Measurements from ENCODE around the gene DCAF5.
A peak's percentile ranks its signal among the peaks of the same experiment; 100 is the strongest.
"Not testable (repeated sequence)": the region's sequence is repeated elsewhere in the genome, so short reads cannot be mapped to it uniquely, and the experiment has no call there.

The DCAF5 gene

DNA sequence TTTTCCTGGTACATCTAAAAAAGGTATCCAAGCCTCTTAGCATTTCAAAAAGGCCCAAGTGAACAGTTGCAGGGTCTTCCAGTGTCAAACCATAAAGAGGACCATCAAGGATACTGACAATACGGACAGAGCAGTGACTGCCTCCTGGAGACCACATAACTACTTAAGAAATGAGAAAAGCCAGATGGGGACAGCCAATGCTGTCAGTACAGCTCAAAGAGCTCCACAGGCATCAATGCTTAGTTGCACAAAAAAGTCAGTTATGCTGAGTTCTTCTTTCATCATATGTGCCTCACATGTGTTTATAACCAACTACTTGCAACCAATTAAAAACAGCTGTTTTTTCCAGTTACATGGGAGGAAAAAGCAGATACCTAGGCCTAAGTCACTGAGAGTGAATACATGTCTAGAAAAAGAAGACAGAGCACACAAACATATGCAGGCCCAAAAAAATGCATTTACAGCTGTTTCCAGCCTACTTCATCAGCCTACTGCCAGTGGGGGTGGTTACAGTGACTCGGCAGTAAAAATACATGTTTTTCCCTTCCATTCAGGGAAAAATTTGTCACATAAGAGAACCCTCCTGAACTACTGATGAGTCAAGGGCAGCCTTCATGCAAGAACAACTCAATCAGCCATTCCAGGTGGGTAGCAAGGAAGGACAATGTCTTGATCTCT, 84.0 kb downstream of the DCAF5 start:
- DNase-seq, result no peak

DNA sequence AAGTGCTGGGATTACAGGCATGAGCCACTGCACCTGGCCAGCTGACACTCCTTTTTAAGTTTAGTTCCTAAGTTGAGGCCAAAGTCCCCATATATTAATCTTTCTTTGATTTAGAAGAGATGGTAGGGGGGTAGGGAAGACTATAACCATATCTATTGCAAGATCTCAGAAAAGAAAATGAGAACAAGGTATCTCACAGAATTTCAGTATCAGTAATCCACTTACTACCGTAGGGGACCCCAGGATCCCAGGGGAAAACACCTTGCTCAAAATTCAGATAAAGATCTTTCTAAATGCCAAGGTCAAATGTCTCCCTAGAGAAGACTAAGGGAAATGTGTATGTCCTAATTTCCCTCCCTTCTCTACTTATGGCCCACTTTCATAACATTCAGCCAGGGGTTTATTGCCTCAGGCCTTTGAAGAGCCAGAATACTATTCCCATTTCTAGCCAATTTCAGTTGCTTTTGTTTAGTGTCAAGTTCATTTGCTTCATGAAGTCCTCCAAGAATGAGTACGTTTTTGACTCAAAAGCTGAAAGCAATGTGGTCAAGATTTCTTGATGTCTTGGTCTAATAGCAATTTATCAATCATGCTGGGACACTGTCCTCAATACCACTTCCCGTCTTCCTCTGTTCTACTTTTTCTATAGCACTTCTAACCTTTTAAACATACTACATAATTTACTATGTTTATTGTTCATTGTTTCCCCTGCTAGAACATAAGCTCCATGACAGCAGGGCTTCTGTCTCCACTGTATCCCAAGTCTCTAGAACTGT, 86.3 kb downstream of the DCAF5 start:
- no peak for DNase-seq

DNA sequence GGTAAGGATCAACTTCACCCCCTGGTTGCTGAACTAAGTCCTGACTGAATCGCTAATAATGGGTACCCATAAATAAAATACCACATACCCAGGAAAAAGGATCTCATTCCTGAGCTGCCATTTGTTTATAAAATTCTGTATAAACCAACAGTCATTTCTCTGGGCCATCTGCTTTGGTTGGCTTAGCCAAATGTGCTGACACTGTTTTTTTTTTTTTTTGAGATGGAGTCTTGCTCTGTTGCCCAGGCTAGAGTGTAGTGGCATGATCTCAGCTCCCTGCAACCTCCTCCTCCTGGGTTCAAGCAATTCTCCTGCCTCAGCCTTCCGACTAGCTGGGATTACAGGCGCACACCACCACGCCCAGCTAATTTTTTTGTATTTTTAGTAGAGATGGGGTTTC, 87.0 kb downstream of the DCAF5 start:
- DNase-seq, result not testable (repeated sequence)

DNA sequence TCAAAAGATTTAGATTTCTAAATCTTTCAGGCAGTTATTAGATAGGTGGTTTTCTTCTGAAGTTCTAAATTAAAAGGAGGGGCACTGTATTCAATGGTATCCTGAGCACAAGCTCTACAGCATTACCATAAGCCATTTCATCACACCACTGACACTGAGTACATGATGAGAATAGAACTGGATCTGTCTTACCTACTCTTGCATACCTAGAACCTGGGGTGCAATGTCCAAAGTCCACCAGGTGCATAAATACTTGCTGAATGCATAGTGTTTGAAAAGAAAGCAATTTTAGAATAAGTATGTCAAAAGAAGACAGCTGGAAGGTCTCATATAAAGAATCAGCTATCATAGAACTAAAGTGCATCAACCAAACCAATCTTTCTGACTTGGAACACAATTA, 88.3 kb downstream of the DCAF5 start:
- no peak for DNase-seq

DNA sequence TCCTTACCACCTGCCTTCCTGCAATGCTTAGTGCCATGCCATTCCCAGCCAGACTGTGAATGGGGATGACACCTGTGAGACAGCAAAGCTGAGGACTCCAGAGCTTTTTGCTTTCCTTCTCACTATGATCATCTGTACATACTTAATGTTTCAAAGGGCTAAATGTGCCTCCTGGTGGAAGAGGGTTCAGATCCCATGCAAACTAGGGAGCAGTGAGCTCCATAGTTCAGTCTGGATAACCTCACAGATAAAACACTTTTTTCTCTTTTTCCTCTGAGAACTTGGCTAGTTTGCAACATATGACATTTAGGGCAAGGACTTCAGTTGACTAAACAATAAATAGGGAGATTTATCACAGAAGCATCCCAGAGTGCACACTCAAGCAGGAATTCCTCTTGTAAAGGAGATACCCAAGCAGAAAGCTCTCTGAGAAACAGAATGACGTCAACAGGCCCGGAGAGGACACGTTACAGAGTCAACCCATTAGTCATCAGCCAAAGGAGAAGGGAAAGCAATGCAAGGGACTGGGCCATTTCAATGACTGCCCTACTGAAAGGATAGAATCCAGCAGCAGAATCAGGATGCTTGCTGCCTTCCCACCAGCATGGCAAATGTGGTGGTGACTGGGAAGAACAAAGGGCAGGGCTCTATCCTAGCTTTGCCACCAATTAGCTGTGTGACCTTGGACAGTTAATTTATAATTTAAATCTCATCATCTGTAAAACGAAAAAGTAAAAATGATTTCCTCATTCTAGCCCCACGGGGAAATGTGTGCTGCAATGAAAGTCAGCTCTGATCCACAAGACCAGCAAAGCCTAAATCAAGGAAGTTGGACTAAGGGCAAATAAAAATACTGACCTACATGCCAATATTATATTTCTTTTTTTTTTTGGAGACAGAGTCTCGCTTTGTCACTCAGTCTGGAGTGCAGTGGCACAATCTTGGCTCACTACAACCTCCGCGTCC, 93.0 kb downstream of the DCAF5 start:
- DNase-seq, result no peak

DNA sequence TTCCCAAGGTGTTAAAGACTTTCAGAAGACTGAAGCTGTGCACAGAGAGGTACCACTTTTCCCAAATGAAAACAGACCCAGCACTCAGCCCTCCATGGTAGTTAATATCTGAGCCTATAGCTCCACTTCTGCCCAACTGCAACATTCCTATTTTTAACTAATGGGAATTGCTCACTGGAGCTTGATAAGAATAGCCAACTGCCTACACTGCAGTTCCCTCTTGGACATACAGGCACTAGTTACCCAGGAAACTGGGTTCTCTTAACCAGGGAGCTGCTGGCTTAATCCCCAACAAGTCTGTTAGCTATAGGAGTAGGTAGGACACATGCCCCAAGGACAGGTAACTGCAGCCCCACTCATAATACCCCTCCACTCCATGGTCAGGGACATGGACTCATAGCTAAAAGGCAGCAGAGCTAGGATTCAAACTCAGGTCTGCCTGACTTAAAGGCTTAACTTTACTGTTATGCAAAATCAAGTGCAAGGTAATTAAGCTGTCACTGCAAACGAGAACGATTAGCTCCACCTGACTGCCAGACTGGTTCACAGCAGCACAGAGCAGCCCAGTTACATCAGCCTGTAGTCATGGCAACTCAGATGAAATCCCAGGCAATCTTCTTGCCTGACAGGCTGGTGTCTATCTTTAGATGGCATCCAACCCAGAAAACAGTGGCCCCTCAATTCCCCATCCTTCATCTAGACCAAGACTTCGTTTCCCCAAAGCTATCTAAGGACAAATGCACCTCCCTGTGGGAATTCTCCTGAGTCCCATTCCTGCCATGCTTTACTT, 96.7 kb downstream of the DCAF5 start:
- DNase-seq, result peak; percentile 12

DNA sequence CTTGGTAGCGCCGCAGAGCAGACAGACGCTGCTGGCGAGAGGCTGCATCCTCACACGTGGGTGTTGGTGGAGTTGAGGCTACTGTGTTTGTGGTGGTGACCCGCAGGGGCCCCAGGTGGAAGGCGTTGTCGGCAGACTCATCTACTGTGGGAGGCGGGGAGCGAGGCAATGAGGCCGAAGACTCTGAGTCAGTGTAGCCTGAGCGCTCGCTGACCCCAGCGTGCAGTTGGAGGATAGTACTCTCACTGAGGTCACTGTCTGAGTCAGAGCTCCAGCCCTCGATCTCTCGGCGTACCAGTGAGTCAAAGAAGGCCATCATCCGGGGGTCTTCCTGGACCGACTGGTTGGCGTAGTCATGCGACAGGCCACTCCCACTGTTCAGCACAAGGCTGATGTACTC, 97.8 kb downstream of the DCAF5 start:
- no peak for DNase-seq

DNA sequence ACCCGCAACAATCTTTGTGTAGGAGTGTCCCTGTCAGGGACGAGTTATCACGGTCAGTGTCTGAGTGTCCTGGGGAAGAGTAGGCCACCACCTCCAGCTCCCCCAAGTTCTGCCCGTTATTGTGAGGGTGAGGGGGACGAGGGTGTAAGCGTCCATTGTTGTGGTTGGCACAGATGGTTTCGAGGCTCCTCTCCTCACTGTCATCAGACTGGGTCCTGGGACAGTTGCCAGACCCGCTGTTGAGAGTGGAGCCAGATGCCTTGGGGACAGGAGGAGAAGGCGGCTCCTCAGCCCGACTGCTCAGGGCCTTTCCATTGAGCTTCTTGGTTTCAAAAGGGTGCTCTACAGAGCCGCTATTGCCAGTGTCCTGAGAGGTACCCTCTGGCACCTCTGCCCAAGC, 98.9 kb downstream of the DCAF5 start:
- DNase-seq, result no peak

DNA sequence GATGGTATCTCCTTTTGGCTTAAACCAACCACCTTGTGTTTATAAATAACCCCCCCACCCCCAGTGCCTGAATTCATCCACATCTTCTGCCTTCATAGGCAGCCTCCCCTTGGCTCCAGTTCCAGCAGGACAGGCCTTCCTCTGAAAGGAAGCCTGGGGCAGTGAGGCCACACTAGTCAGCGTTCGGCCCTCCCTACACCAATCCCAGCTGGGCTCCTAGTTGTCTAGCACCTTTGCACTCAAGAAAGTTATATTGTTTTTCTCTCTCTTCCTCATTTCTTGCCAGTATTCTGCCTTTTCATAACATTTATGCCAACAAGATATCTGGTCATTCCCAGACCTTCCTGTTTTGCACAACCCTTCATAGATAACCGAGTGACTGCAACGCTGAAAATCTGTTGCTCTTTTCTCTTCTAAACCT, 100.7 kb downstream of the DCAF5 start:
- no peak for DNase-seq

DNA sequence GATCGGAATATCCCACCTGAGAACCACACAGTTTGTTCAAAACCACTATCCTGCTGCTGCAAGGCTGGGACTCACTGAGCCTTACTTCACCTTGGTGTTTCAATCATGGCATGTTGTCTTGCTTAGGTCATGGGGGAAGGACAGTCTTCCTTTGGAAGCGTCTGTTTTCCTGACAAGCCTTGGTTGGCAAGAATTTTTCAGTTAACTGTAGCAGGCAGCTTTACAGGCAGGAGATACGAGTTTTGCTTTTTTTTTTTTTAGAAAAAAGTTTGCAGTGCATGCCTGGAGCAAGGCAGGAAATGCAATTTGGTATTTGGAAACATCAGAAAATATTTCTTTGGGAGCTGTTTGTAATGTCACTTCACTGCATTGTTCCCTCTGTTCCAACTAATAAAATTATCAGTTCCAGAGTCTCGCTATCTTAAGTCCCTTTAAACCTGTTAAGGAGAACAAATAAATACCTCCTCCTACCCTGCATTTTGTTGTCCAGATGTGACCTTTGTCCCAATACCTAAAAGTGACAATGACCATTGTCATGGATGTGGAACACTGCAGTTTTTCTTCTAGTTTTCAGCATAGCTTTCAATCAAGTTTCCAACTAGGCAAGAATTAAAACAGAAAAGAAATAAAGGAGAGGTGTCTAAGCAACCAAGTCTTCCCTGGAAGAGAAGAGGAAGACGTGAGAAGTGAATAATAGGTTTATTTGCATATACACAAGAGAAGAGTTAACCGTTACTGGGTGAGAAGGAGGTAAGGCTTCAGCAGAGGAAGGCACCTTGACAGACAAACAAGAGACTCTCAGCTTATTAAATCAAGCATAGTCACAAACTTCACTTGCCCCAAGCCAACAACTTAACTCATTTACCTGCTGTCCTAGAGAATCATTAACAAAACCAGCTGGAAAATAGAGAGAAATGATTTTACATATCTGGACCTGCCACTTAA, 102.4 kb downstream of the DCAF5 start:
- no peak for DNase-seq

DNA sequence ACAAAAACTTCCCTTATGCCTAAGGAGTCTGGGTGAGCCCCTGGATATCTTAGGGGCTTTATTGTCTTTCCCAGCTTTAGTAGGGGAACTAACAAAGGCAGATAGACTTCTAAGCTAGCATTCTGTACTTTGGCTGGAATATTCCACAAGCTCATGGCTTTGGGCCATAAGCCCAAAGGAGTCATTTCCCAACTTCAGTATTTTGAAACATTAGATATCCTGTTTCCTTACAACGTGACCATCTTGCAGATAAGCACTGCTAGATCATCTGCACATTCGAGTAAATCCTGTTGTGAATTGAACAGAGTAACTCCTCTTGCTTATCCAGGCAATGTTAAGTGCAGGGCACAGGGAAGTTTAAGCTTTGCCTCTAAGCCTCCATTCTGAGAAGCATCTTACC, 103.2 kb downstream of the DCAF5 start:
- DNase-seq, result no peak

DNA sequence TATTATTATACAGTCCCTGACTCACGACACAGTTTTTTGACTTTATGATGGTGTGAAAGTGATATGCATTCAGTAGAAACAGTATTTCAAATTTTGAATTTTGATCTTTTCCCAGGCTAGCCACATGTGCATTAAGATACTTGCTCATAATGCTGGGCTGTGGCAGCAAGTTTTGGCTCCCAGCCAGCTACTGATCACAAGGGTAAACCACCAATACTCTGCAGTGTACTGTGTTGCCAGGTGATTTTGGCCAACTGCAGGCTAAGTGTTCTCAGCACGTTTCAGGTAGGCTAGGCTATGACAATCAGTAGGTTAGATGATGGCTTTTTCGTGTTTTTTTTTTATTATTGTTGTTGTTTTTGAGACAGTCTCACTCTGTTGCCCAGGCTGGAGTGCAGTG, 104.5 kb downstream of the DCAF5 start:
- peak; percentile 50 for DNase-seq

DNA sequence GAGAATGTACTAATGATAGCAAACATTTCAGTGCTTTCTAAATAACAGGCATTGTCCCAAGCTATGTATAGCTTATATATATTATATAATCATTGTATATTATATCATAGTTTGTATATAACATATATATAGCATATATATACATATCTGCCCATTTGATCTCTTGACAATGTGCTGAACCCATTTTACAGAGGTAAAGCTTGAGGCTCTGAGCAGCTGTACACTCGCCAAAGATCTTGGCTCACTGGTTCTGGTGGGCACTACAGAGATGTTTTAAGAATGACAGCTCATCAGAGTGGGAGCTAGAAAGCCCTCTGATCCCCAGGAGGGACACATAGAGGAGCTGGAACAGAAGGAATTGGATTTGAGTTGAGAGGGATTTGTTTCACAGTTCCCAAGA, 105.7 kb downstream of the DCAF5 start:
- DNase-seq, result no peak

DNA sequence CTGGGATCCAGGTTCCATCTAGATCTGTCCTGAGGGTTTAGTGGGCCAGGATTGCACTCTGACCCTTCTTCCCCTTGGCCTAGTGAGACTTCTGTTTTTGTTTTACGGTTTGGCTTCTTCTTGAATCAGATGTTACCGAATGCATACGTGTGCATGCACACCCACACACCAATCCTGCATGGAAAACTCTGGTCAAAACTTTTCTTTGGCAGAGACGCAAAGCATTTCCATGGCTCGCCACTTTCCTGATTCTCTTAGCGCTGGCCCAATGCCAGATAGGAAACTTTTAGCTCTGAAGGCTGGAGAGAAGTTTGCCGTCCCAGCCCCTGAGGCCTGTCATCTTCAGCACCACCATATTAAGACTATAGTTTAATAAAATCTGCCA, 106.5 kb downstream of the DCAF5 start:
- no peak for DNase-seq

DNA sequence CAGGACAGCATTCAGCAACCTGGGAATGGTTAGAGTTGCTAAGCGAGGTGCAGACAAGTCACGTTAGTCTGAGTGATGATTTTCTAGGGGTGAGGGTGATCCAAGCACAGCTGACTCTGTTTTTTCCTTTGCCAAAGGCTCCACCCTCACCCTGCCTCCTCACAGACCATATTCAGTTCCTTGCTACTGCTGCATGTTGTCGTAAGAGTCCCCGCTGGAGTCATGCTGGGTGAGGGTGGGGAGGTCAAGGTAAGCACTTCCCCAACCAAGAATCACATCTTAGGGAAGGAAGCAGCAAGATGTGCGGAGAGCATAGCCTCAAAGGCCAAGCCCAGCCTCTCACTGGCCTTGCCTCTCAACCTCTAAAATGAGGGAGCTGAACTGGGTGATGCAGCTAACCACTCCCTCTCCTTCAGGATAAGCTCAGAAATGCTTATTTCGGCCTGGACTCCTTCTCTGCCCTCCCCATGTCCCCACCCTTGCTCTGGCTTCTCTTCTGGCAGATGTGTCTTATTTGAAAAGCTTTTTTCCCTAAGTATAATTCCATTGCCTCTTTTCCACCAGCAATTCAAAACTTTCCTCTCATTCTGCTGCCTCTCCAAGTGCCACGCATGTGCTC, 107.0 kb downstream of the DCAF5 start:
- no peak for DNase-seq

DNA sequence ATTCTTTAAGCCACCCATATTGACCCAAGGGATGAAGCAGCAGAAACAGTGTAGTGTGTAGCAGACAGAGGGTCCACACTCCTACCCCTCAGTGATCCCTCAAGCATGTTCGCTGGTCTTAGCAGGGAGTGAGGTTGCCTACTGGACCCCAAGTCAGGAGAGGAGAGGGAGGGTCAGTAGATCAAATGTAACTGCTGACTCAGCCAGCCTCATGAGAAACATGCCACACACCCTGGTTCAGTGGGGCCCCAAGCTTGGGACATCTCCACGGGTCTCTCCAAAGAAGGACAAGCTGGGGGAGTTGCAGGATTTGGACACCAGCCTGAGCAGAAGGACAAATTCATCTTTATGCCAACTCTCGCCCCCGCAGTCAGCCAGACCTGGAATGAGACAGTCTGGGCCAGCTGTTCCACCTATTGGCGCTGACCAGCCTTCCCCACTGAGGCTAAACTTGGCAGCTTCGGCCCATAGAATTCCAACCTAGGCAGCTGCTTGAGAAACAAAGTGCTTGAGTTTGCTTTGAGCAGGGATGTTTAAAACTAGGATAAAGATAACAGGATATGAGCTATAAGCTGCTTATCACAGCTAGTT, 107.9 kb downstream of the DCAF5 start:
- DNase-seq, result no peak

DNA sequence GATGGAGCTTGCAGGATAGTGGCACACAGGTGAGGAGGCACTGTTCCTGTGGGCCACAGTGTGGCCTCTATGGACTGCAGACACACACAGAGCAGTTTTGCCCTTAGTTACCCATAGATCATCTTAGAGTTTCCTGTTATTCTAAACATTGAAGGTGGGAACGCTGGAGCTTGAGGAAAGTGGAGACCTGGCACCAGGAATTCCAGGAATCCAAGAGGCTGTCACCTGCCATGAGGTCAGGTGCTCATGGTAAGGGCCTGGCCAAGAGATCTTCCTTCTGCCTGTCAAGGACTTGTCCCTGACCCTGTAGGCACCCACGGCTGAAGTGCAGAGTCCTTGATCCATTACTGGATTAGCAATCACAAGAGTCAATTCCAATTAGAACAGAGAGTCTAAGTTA, 108.6 kb downstream of the DCAF5 start:
- DNase-seq, result no peak

DNA sequence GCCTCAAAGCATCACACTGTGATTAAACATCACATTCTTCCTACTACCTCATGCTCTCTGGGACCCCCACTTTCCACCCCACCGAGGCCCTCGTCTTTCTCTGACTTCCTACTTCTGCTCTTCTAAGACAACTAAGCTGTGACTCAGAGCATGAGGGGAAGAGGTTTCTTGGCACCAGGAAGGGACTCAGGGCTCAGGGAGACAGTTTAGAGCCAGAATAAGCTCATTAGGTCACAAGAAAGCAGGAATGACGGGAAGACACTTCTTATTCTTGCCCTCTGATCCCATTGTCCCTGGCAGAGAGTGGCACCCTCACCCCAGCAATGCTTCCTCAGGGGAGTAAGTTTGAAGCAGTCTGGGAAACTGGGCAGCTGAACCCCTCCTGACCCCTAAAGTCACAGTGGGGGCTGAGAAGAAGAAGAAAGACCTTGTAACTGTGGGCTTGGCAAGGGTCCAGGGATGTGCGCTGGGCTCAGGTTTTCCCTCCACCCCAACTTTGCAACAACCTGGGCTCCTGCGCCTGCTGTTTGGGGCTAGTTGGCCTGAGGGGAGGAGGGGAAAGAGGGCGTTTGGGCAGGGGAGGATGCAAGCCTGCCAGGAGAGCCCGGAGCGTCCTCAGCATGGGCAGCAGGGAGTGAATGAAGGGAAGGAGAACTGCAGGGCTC, 109.2 kb downstream of the DCAF5 start:
- no peak for DNase-seq

DNA sequence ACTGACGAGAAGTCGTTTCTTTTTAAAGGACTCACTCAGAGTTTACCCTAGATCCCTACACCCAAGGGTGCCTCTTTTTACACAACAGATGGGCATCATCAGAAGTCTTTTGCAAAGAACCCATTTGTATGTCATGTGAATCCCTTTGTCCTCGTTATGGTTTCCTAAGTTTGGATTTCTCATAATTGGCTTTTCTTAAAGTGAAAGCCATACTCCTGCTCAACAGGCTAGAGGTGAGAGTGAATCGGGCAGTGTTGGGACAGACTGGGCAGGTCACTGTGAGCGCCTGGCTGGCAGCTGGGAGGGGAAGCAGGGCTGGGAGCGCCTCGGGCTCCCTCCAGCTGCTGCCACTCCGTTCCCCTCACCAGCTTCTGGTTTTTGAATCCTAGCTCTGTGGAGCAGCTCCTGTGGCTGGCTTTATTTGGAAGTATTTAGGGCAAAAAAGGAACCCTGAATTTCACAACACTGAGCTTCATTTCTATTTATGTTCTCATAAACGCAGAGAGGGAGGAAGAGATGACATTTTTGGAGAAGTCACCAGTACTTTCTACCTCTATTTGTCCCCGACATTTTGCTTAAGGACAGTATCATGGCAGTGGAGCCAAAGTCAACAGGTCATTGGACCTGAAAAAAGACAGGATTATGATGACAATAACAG, 110.0 kb downstream of the DCAF5 start:
- DNase-seq, result no peak

Data from CD4-positive, alpha-beta T cell treated with Interleukin-6 for 4 hours (primary cell).